Astrocyte of the cerebellum (primary cell): ENCODE measurements around the gene KIF25.
A peak's percentile ranks its signal among the peaks of the same experiment; 100 is the strongest.

ENCODE experiments used
- DNase-seq: peaks from one replicate; pipeline ENCODE4 v3.0.0-alpha.2; 2011; ENCODE audit warnings: low read depth
- H3K4me3 ChIP-seq: 2 replicates; pipeline ENCODE4 v1.5.1; 2011; ENCODE audit warnings: mild to moderate bottlenecking, low read depth, low read length, moderate library complexity
- CTCF ChIP-seq: IDR thresholded peaks from 2 replicates; pipeline ENCODE4 v1.5.1; 2012; ENCODE audit warnings: low read length, low read depth, moderate library complexity, mild to moderate bottlenecking; ENCODE audit errors: missing control alignments
- in situ Hi-C: cut with HindIII; loops from 2 replicates; pipeline ENCODE4 v1.10.0; 2017; ENCODE audit warnings: low sequenced_read_pairs

Gene KIF25

GRCh38 chr6:168029459-168030217 lies 32.2 kb downstream of the KIF25 start:
- TF ChIP-seq CTCF: no peak
- in situ Hi-C loops: no loop called here
- no peak for DNase-seq
- no peak overlapping the region for H3K4me3 ChIP-seq

- no peak overlapping the region for H3K4me3 ChIP-seq
- in situ Hi-C loops: no loop called here
- no peak for TF ChIP-seq CTCF
- DNase-seq: no peak
Measured at GRCh38 chr6:168030218-168030746, 32.8 kb downstream of the KIF25 start.

- no peak for TF ChIP-seq CTCF
- in situ Hi-C loops: no loop called here
- DNase-seq: no peak
- H3K4me3 ChIP-seq: no peak overlapping the region
Measured at GRCh38 chr6:168030908-168031307, 33.4 kb downstream of the KIF25 start.

GRCh38 chr6:168031411-168031971 lies 34.0 kb downstream of the KIF25 start:
- DNase-seq: peak; percentile 68
- no peak for TF ChIP-seq CTCF
- H3K4me3 ChIP-seq: no peak overlapping the region
- in situ Hi-C loops: no loop called here

GRCh38 chr6:168032005-168032760 lies 34.7 kb downstream of the KIF25 start:
- no peak overlapping the region for H3K4me3 ChIP-seq
- in situ Hi-C loops: no loop called here
- peak; percentile 76 for DNase-seq
- peak; percentile 71 for TF ChIP-seq CTCF

- in situ Hi-C loops: no loop called here
- TF ChIP-seq CTCF: no peak
Measured at GRCh38 chr6:168033791-168034190, 36.3 kb downstream of the KIF25 start.

More at GRCh38 chr6:168033791-168034190, 36.3 kb downstream of the KIF25 start:
- no peak for DNase-seq
- no peak overlapping the region for H3K4me3 ChIP-seq
